Measurements from ENCODE around the gene PIGM. TPM values are rescaled to one million over a fixed set of nuclear protein-coding genes. Genes with fewer than 3 reads are reported as not detected.

The PIGM gene
- total RNA-seq, 1 donor from 2014 or later: 7.9 TPM

- DNase-seq (ENCODE audit: low spot score): no peak
Measured at GRCh38 chr1:160022330-160023310, 9.2 kb downstream of the PIGM start.

GRCh38 chr1:160021376-160022074 lies 10.3 kb downstream of the PIGM start:
- no peak for DNase-seq (ENCODE audit: low spot score)

GRCh38 chr1:160020196-160020595 lies 11.6 kb downstream of the PIGM start:
- DNase-seq (ENCODE audit: low spot score): no peak

GRCh38 chr1:160018900-160019299 lies 12.9 kb downstream of the PIGM start:
- DNase-seq (ENCODE audit: low spot score): peak; percentile 47

GRCh38 chr1:160018347-160018746 lies 13.4 kb downstream of the PIGM start:
- peak; percentile 3 for DNase-seq (ENCODE audit: low spot score)

- no peak for DNase-seq (ENCODE audit: low spot score)
Measured at GRCh38 chr1:160017592-160017991, 14.2 kb downstream of the PIGM start.

- no peak for DNase-seq (ENCODE audit: low spot score)
Measured at GRCh38 chr1:160011781-160012180, 20.0 kb downstream of the PIGM start.

GRCh38 chr1:160009801-160010200 lies 22.0 kb downstream of the PIGM start:
- DNase-seq (ENCODE audit: low spot score): no peak

GRCh38 chr1:160009081-160009480 lies 22.7 kb downstream of the PIGM start:
- no peak for DNase-seq (ENCODE audit: low spot score)

GRCh38 chr1:160007577-160008200 lies 24.1 kb downstream of the PIGM start:
- DNase-seq (ENCODE audit: low spot score): peak; percentile 22

- peak; percentile 68 for DNase-seq (ENCODE audit: low spot score)
Measured at GRCh38 chr1:160006312-160006940, 25.4 kb downstream of the PIGM start.

- no peak for DNase-seq (ENCODE audit: low spot score)
Measured at GRCh38 chr1:160005070-160005469, 26.7 kb downstream of the PIGM start.

GRCh38 chr1:160004425-160004824 lies 27.4 kb downstream of the PIGM start:
- no peak for DNase-seq (ENCODE audit: low spot score)

GRCh38 chr1:160004001-160004400 lies 27.8 kb downstream of the PIGM start:
- no peak for DNase-seq (ENCODE audit: low spot score)

- DNase-seq (ENCODE audit: low spot score): no peak
Measured at GRCh38 chr1:160001440-160001839, 30.4 kb downstream of the PIGM start.

- no peak for DNase-seq (ENCODE audit: low spot score)
Measured at GRCh38 chr1:159999204-159999603, 32.6 kb downstream of the PIGM start.

GRCh38 chr1:159996653-159997052 lies 35.1 kb downstream of the PIGM start:
- no peak for DNase-seq (ENCODE audit: low spot score)

GRCh38 chr1:159994896-159995295 lies 36.9 kb downstream of the PIGM start:
- no peak for DNase-seq (ENCODE audit: low spot score)

- DNase-seq (ENCODE audit: low spot score): no peak
Measured at GRCh38 chr1:159993911-159994310, 37.9 kb downstream of the PIGM start.

- DNase-seq (ENCODE audit: low spot score): no peak
Measured at GRCh38 chr1:159992161-159992560, 39.6 kb downstream of the PIGM start.

GRCh38 chr1:159991513-159991912 lies 40.3 kb downstream of the PIGM start:
- no peak for DNase-seq (ENCODE audit: low spot score)

GRCh38 chr1:159990005-159990404 lies 41.8 kb downstream of the PIGM start:
- no peak for DNase-seq (ENCODE audit: low spot score)
